ENCODE data around the gene RFLNA. TPM values are rescaled to one million over a fixed set of nuclear protein-coding genes. Genes with fewer than 3 reads are reported as not detected.

Gene RFLNA
- total and polyA plus RNA-seq, 9 donors: 0.72 to 8.7 (median 3.3) TPM

- H3K27ac ChIP-seq: no peak overlapping the region
- H3K4me3 ChIP-seq: no peak overlapping the region
- no peak for DNase-seq
- no peaks in the 10 kb centered on the region for H3K36me3 ChIP-seq
- peaks cover 7% of the 10 kb centered on the region for H3K4me1 ChIP-seq (ENCODE audit: insufficient read depth)
- no peaks in the 10 kb centered on the region for H3K9me3 ChIP-seq
- intact Hi-C loops (cut with DNase I): loop anchor here in 1 of 4 donors (10.0 kb wide), 1 partner anchor 63 kb away; no protein-coding TSS in a partner anchor
- WGBS, 3 donors: 87 to 94% (median 90%) methylated on average over 15 of the region's 15 CpGs
- no peak for TF ChIP-seq EP300 (IDR thresholded peaks at IDR 0.05)
- no peak for TF ChIP-seq POLR2A (IDR thresholded peaks at IDR 0.05)
- no peak for TF ChIP-seq CTCF (IDR thresholded peaks at IDR 0.05)
- no peaks in the 10 kb centered on the region for H3K27me3 ChIP-seq
These were observed 67.1 kb downstream of the RFLNA start for GRCh38 chr12:124361996-124362395.

- H3K27ac ChIP-seq: peak overlapping the region; percentile 43 to 60
- TF ChIP-seq CTCF (IDR thresholded peaks at IDR 0.05) (no peak), POLR2A (IDR thresholded peaks at IDR 0.05) (no peak), EP300 (IDR thresholded peaks at IDR 0.05) (no peak)
- H3K4me3 ChIP-seq: no peak overlapping the region
- peaks cover 14% of the 10 kb centered on the region for H3K4me1 ChIP-seq (ENCODE audit: insufficient read depth)
- 54 to 63% (median 57%) methylated on average over 23 of the region's 23 CpGs for WGBS, 3 donors
- H3K27me3 ChIP-seq: no peaks in the 10 kb centered on the region
- intact Hi-C loops (cut with DNase I): loop anchor here in 1 of 4 donors (10.0 kb wide), 1 partner anchor 61 kb away; no protein-coding TSS in a partner anchor
- H3K9me3 ChIP-seq: no peaks in the 10 kb centered on the region
- H3K36me3 ChIP-seq: no peaks in the 10 kb centered on the region
- DNase-seq: peak in 1 of 5 donors; percentile 47
These were observed 68.6 kb downstream of the RFLNA start for GRCh38 chr12:124363353-124363965.

GRCh38 chr12:124364543-124364942 lies 69.7 kb downstream of the RFLNA start:
- WGBS, 3 donors: 79 to 88% (median 85%) methylated on average over 11 of the region's 11 CpGs
- Histone ChIP-seq H3K4me1 (ENCODE audit: insufficient read depth) (peaks cover 20% of the 10 kb centered on the region), H3K27ac (peak overlapping the region in 1 of 2 donors; percentile 60), H3K36me3 (no peaks in the 10 kb centered on the region), H3K27me3 (no peaks in the 10 kb centered on the region), H3K9me3 (no peaks in the 10 kb centered on the region), H3K4me3 (no peak overlapping the region)
- TF ChIP-seq POLR2A (IDR thresholded peaks at IDR 0.05): no peak
- TF ChIP-seq CTCF (IDR thresholded peaks at IDR 0.05): no peak
- no peak for TF ChIP-seq EP300 (IDR thresholded peaks at IDR 0.05)
- DNase-seq: no peak
- intact Hi-C loops (cut with DNase I): loop anchor here in 1 of 4 donors (10.0 kb wide), 1 partner anchor 60 kb away; no protein-coding TSS in a partner anchor

Small RNAs within 50 kb of the gene (microRNA-seq; reads per million reads assigned to microRNA genes)
- gene MIR6880: 0 to 0.63 (median 0) reads per million in 3 donors

Small RNAs within 50 kb of the gene (small RNA-seq; reads per million reads assigned to genes)
- gene MIR6880: not detected
